HG02981 (cell line): ENCODE results near the gene ALMS1.
A peak's percentile ranks its signal among the peaks of the same experiment; 100 is the strongest.
"Not testable (repeated sequence)": the region's sequence is repeated elsewhere in the genome, so short reads cannot be mapped to it uniquely, and the experiment has no call there.

Source experiments
- ATAC-seq: cut with Tn5 transposase; IDR thresholded peaks from one replicate; pipeline ENCODE4 v1.9.1; 2021; ENCODE audit warnings: mild to moderate bottlenecking, moderate library complexity; ENCODE audit not compliant: unreplicated experiment

The ALMS1 gene

DNA sequence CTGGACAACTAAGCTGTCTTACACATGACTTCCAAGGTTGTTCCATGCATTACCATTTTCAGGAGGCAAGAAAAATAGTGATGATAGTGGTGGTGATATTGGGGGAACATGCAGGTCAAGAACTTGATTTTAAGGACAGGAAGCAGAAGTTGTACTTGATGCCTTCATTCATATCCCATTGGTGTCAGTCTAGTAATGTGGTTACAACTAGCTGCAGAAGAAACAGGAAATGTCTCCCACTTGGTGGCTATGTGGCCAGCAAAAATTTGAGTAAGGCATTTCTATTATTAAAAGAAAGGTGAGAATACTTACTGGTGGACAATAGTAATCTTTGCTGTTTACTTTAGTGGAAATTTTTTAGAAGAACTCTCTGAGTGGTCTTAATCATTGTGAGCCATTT, 103.4 kb downstream of the ALMS1 start:
- ATAC-seq: peak; percentile 68

GRCh38 chr2:73494031-73494430, 108.4 kb downstream of the ALMS1 start:
- ATAC-seq: no peak

DNA sequence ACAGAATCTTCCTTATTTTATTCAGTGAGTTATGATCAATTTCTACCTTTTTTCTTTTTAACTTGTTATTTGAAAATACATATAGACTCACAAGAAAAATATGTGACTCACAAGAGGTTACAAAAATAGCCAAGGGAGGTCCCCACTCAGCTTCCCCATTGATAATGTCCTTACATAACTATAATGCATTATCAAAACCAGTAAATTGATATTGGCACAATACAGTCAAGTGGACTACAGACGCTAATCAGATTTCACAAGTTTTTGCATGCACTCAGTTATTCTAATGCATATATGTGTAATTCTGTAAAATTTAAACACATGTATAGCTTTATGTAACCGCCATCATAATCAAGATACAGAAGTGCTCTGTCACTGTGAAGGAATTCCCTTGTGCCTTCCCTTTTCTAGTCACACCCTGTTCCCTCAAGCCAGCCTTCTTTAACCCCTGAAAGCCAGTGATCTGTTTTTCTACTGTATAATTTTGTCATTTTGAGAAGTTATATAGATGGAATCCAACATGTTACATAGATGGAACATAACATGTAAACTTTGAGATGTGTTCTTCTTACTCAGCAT, 118.4 kb downstream of the ALMS1 start:
- no peak for ATAC-seq

- not testable (repeated sequence) for ATAC-seq
Measured at GRCh38 chr2:73504850-73505249, 119.2 kb downstream of the ALMS1 start.

DNA sequence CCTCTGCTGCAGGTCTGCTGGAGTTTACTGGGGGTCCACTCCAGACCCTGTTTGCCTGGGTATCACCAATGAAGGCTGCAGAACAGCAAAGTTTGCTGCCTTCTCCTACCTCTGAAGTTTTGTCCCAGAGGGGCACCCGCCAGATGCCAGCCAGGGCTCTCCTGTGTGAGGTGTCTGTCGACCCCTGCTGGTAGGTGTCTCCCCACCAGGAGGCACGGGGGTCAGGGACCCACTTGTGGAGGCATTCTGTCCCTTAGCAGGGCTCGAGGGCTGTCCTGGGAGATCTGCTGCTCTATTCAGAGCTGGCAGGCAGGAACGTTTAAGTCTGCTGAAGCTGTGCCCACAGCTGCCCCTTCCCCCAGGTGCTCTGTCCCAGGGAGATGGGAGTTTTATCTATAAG, 124.8 kb downstream of the ALMS1 start:
- not testable (repeated sequence) for ATAC-seq

DNA sequence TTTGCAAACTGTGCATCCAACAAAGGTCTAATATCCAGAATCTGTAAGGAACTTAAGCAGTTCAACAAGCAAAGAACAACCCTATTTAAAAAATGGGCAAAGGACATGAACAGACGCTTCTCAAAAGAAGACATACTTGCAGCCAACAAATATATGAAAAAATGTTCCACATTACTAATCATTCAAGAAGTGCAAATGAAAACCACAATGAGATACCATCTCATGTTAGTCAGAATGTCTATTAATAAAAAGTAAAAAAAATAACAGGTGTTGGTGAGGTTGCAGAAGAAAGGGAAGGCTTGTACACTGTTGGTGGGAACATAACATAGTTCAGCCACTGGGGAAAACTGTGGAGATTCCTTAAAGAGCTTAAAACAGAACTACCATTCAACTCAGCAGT, 130.4 kb downstream of the ALMS1 start:
- no peak for ATAC-seq

- ATAC-seq: no peak
Measured at GRCh38 chr2:73528688-73529087, 143.1 kb downstream of the ALMS1 start.

- not testable (repeated sequence) for ATAC-seq
Measured at GRCh38 chr2:73530773-73531172, 145.1 kb downstream of the ALMS1 start.

DNA sequence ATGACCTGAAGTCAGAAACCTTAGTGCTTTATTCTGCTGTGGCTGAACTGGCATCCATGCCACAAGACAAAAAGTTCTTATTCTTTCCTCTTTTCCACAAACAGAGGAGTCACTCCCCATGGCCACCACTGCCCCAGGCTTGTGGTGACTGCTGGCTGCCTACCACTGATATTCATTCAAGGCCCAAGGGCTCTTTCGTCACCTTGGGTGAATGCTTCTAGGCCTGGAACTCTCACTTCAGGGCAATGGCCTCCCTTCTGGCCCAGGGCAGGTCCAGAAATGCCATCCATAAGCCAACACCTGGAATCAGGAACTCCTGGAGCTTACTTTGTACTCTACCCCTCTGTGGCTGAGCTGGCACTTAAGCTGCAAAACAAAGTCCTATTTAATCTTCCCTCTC, 146.7 kb downstream of the ALMS1 start:
- ATAC-seq: no peak

DNA sequence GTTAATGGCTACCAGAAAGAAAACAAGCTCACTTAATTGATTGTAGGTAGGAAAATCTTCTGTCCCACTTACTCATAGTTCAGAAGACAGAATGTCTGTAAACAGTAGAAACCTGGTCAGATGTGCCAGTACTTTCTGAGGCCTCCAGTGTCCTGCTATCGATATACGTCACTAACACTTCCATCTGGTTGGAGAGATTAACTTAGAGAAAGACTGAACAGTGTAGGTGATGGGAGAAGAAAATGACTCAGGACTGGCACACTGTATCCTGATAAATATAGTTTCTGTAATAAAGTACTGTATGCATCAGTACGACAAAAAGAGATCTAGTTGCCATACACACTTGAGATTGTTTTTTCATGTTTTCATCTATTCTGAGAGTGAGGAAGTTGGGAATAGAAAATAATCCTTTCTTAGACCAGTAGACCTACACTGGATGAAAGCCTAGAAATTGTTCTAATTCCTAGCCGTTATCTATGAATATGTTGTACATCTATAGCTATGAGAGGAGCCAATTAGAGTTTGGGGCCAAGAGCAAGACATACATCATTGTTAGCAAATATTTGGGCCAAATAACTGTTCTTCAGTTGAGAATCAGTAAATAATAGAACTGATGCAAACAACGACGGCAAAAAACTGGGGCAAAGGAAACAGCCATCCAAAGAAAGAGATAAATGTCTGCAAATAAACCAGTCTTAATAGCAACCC, 150.7 kb downstream of the ALMS1 start:
- no peak for ATAC-seq

DNA sequence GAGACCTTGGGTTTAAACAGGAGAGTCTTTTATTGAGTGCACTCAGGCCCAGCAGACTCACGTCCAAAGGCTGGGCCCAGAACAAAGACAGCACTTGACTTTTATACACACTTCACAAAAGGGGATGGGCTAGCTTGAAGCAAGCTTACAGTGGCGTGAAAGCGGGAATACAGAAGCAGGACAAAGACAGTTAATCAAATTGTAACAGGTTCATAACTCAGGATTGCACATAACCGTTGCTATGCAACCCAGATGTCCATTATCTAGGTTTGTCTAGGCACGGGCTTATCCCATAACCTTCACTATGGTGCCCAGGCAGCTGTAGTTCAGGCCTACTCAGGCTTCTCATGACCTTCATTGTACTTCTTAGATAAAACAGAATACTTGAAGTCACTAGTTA, 175.2 kb downstream of the ALMS1 start:
- ATAC-seq: not testable (repeated sequence)

- ATAC-seq: no peak
Measured at GRCh38 chr2:73561422-73561821, 175.8 kb downstream of the ALMS1 start.

GRCh38 chr2:73564986-73565385, 179.3 kb downstream of the ALMS1 start:
- no peak for ATAC-seq

- no peak for ATAC-seq
Measured at GRCh38 chr2:73566288-73566878, 180.7 kb downstream of the ALMS1 start.

DNA sequence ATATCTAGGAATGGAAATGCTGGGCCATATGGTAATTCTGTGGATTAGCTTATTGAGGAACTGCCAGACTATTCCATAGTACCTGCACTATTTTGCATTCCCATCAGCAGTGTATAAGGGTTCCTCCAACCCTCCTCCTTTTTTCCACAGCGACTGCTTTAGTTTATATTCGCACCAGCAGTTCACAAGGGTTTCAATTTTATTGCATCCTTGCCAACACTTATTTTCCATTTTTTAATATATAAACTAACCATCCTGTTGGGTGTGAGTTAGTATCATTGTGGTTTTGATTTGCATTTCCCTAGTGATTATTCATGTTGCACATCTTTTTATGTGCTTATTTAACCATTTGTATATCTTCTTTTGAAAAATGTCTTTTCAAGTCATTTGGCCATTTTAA, 189.6 kb downstream of the ALMS1 start:
- no peak for ATAC-seq

DNA sequence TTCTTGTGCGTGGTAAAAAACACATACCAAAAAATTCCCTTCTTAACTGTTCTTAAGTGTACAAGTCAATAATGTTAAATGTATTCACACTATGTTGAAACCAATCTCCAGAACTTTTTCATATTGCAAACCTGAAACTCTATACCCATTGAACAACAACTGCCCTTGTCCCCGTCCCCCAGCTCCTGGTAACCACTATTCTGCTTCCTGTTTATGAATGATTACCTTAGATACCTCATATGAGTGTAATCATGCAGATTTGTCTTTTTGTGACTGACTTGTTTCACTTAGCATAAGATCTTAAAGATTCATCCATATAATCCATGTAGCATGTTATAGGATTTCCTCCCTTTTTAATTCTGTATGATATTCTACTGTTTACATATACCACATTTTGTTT, 196.7 kb downstream of the ALMS1 start:
- peak; percentile 67 for ATAC-seq

DNA sequence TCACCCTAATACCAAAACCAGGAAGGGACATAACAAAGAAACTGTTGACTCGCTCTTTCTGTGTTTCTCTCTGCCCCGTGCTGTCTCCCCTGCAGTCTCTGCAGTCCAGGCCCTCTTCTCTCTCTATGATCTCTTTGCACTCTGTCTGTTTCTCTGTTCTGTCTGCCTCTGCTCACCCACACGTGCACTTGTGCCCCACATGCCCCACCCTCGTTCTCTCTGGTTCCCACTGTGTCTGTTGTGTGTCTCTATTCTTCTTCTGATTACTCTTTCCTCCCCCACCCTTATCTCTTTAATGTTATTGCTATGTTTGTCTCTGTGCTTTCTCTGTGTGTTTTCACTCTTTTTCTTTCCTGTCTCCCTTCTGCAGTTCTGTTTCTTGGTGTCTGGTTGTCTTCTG, 202.5 kb downstream of the ALMS1 start:
- no peak for ATAC-seq

DNA sequence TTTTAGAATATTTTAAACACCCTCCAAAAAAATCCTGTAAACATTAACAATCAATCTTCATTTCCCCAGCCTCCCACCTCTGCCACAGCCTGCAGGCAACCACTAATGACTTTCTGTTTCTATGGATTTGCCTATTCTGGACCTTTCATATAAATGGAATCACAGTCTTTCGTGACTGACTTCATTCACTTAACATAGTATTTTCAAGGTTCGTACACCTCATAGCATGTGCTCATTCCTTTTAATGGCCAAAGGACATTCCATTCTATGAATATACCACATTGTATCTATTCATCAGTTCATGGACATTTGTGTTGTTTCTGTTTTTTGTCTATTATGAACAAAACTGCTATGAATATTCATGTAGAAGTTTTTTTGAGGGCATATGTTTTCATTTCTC, 208.0 kb downstream of the ALMS1 start:
- ATAC-seq: no peak

- no peak for ATAC-seq
Measured at GRCh38 chr2:73594251-73594650, 208.6 kb downstream of the ALMS1 start.

GRCh38 chr2:73601780-73602179, 216.1 kb downstream of the ALMS1 start:
- ATAC-seq: no peak

- ATAC-seq: peak; percentile 70
Measured at GRCh38 chr2:73603099-73603588, 217.5 kb downstream of the ALMS1 start.

- ATAC-seq: not testable (repeated sequence)
Measured at GRCh38 chr2:73604589-73604988, 219.0 kb downstream of the ALMS1 start.
